OCI-LY3 (cell line): ENCODE data around the gene DOCK11.

Experiments used
- H2AFZ ChIP-seq: fragments of 200-600, 300-600 bp; shearing (Covaris generic); 2 replicates; pipeline ENCODE4 v1.6.0; 2014; ENCODE audit warnings: antibody characterized with exemption, low read depth, low read length
- H3K27ac ChIP-seq: fragments of 200-600, 300-600 bp; sonication (generic); 2 replicates; pipeline ENCODE4 v1.5.1; 2014; ENCODE audit warnings: mild to moderate bottlenecking, low read length, moderate library complexity, mixed read lengths
- H3K27me3 ChIP-seq: fragments of 200-600, 300-600 bp; sonication (generic); 2 replicates; pipeline ENCODE4 v1.6.1; 2014; ENCODE audit warnings: low read depth, low read length, mixed read lengths
- H3K36me3 ChIP-seq: fragments of 200-600, 300-600 bp; sonication (generic); replicated peaks from 2 replicates; pipeline ENCODE3; 2014; ENCODE audit warnings: low read depth, low read length, mixed read lengths
- H3K4me1 ChIP-seq: fragments of 300-600, 200-600 bp; sonication (generic); 2 replicates; pipeline ENCODE4 v1.6.1; 2014; ENCODE audit warnings: low read length, mixed read lengths
- H3K4me2 ChIP-seq: fragments of 200-600, 300-600 bp; sonication (generic); 2 replicates; pipeline ENCODE4 v1.6.1; 2014; ENCODE audit warnings: low read length, mixed read lengths
- H3K4me3 ChIP-seq: fragments of 300-600, 200-600 bp; sonication (generic); 2 replicates; pipeline ENCODE4 v1.5.1; 2014; ENCODE audit warnings: antibody characterized with exemption, mild to moderate bottlenecking, low read length, moderate library complexity
- H3K79me2 ChIP-seq: fragments of 300-600, 200-600 bp; shearing (Covaris generic); 2 replicates; pipeline ENCODE4 v1.6.1; 2014; ENCODE audit warnings: mild to moderate bottlenecking, low read length, mixed read lengths
- H3K9ac ChIP-seq: fragments of 300-600, 200-600 bp; shearing (Covaris generic); 2 replicates; pipeline ENCODE4 v1.6.0; 2014; ENCODE audit warnings: mild to moderate bottlenecking, low read length, moderate library complexity
- H3K9me3 ChIP-seq: fragments of 200-600, 300-600 bp; shearing (Covaris generic); 2 replicates; pipeline ENCODE4 v1.6.1; 2014; ENCODE audit warnings: low read length, mixed read lengths; ENCODE audit not compliant: insufficient read depth
- H4K20me1 ChIP-seq: fragments of 200-600, 300-600 bp; sonication (generic); 2 replicates; pipeline ENCODE4 v1.6.1; 2016; ENCODE audit warnings: low read length, mixed read lengths; ENCODE audit not compliant: insufficient read depth
- EZH2phosphoT487 ChIP-seq: fragments of 200-600 bp; shearing (Covaris generic); IDR thresholded peaks from 2 replicates; pipeline ENCODE4 v1.6.1; 2018; ENCODE audit warnings: antibody characterized with exemption, mixed run types, low read depth
- TF ChIP-seq, protein P1 (sequence below): fragments of 200-600, 300-600 bp; sonication (generic); IDR thresholded peaks from 2 replicates; pipeline ENCODE4 v1.5.1; 2014; ENCODE audit warnings: antibody characterized with exemption, low read length, low read depth

Gene DOCK11

DNA sequence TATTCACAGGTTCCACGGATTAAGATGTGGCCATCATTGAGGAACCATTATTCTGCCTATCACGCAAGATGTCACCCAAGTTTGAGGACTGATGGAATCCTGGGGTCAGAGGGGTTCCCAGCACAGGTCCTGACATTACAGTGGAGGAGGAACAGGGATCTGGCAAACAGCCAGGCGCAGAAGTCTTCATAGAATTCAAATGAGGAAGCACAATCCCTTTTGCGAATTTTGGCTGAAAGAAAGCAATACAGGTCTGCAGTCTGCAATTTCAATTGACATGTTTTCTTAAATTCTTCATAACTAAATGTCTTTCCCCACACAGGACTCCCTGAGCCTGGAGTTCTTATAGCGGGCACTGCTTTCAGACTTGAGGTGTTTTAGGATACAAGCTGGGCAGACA lies 14.5 kb downstream of the DOCK11 start:
- no peaks in the 10 kb centered on the region for H3K27me3 ChIP-seq
- no peaks in the 10 kb centered on the region for H3K4me1 ChIP-seq
- H2AFZ ChIP-seq: no peak overlapping the region
- TF ChIP-seq, protein P1, sequence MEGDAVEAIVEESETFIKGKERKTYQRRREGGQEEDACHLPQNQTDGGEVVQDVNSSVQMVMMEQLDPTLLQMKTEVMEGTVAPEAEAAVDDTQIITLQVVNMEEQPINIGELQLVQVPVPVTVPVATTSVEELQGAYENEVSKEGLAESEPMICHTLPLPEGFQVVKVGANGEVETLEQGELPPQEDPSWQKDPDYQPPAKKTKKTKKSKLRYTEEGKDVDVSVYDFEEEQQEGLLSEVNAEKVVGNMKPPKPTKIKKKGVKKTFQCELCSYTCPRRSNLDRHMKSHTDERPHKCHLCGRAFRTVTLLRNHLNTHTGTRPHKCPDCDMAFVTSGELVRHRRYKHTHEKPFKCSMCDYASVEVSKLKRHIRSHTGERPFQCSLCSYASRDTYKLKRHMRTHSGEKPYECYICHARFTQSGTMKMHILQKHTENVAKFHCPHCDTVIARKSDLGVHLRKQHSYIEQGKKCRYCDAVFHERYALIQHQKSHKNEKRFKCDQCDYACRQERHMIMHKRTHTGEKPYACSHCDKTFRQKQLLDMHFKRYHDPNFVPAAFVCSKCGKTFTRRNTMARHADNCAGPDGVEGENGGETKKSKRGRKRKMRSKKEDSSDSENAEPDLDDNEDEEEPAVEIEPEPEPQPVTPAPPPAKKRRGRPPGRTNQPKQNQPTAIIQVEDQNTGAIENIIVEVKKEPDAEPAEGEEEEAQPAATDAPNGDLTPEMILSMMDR: no peak
- TF ChIP-seq EZH2phosphoT487: no peak
- no peak overlapping the region for H3K4me2 ChIP-seq
- no peak overlapping the region for H3K4me3 ChIP-seq
- no peak overlapping the region for H3K9ac ChIP-seq
- H4K20me1 ChIP-seq: no peaks in the 10 kb centered on the region
- H3K9me3 ChIP-seq: no peaks in the 10 kb centered on the region
- peaks cover 5% of the 10 kb centered on the region for H3K36me3 ChIP-seq
- H3K79me2 ChIP-seq: no peaks in the 10 kb centered on the region
- no peak overlapping the region for H3K27ac ChIP-seq

DNA sequence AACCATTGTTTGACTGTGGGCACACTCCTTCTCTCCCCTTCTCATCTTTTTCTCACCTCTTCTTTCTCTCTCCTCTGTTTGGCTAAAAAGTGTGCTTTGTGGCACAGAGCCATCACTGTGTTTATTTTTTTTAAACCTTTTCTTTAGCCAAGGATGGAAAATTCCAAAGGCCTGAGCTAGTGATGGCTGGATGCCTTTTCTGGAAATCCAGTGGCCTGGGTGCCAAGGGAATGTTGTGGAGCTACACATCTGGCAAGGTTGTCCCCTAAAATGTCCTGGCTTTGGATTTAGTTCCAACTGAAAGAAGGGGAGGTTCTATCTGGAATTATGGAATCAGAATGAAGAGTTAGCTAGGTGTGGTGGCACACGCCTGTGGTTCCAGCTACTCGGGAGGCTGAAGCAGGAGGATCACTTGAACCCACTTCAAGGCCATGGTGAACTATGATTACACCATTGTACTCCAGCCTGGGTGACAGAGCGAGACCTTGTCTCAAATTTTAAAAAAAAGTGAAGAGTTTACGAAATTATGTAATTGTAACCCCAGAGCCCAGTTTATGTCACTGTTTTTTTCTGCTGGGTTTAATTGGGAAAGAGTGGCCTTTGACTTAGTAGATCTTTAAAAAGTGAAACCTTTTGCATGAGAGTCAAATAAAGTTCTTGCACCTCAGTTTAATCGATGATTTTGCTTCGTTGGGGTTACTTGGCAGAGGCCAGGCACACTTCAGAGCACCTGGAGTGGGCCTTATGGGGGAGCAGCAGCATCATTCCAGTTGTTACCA lies 17.7 kb downstream of the DOCK11 start:
- Histone ChIP-seq H4K20me1 (no peaks in the 10 kb centered on the region), H3K27ac (no peak overlapping the region)

DNA sequence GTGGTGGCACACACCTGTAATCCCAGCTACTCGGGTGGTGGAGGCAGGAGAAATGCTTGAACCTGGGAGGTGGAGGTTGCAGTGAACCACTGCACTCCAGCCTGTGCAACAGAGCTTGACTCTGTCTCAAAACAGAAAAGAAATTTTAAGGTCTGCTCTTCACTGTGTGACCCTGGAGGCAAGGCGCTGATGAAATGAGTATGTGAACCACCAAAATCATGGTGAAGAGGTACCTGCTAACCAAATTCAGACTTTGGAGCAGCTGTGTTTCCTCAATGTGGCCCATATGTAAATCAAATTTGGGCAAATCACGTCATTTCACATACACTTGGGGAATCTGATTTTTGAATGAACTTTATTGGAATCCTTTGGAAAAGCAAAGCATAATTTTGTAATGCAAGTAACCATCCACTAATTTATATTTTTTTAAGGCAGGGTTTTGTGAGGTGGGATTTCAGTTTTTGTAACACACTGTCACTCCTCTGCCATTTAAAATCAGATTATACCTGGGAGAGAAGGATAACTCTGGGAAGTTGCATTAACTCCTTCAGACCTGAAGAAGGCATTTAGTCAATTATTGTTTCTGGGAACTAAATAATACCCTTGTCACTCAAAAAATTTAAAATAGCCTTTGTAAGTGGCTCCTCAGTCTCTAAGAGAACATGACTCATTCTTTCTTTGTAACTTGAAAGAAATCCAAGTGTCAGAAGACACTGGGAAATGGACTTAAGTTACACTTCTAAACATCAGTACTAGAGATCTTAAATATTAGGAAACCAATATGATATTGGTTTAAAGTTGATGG lies 24.0 kb downstream of the DOCK11 start:
- Histone ChIP-seq H3K36me3 (peaks cover 2% of the 10 kb centered on the region), H2AFZ (no peak overlapping the region), H3K4me2 (no peak overlapping the region), H3K4me1 (no peaks in the 10 kb centered on the region), H3K79me2 (no peaks in the 10 kb centered on the region), H3K4me3 (no peak overlapping the region), H3K27me3 (no peaks in the 10 kb centered on the region), H3K27ac (no peak overlapping the region), H4K20me1 (no peaks in the 10 kb centered on the region), H3K9me3 (no peaks in the 10 kb centered on the region), H3K9ac (no peak overlapping the region)
- TF ChIP-seq, protein P1: no peak
- no peak for TF ChIP-seq EZH2phosphoT487

More for the DNA sequence above, 17.7 kb downstream of the DOCK11 start:
- H3K9me3 ChIP-seq: no peaks in the 10 kb centered on the region
- no peak overlapping the region for H2AFZ ChIP-seq
- H3K36me3 ChIP-seq: peaks cover 5% of the 10 kb centered on the region
- no peaks in the 10 kb centered on the region for H3K79me2 ChIP-seq
- no peaks in the 10 kb centered on the region for H3K4me1 ChIP-seq
- H3K4me2 ChIP-seq: no peak overlapping the region
- TF ChIP-seq, protein P1: no peak
- no peak for TF ChIP-seq EZH2phosphoT487
- no peak overlapping the region for H3K9ac ChIP-seq
- no peaks in the 10 kb centered on the region for H3K27me3 ChIP-seq
- H3K4me3 ChIP-seq: no peak overlapping the region
